Transverse colon (tissue), 4 donors: ENCODE data around the gene ACAP2. TPM values are rescaled to one million over a fixed set of nuclear protein-coding genes. Genes with fewer than 3 reads are reported as not detected.

ENCODE experiments used
- DNase-seq: peaks from one replicate; pipeline ENCODE4 v3.0.0-alpha.2; 2019
- H3K27ac ChIP-seq, 4 donors: fragments of 200-600 bp; sonication (generic); 2 replicates each; pipeline ENCODE4 v1.5.1; 2016 to 2018; ENCODE audit warnings: inconsistent platforms in 4 of 4
- H3K27me3 ChIP-seq: fragments of 200-600 bp; sonication (generic); 2 replicates; pipeline ENCODE4 v1.5.1; 2017; ENCODE audit warnings: inconsistent platforms
- H3K36me3 ChIP-seq, 4 donors: fragments of 200-600 bp; sonication (generic); 2 replicates each; pipeline ENCODE4 v1.5.1; 2017 to 2019; ENCODE audit warnings: inconsistent platforms in 4 of 4
- H3K4me1 ChIP-seq, 4 donors: fragments of 200-600 bp; sonication (generic); 2 replicates each; pipeline ENCODE4 v1.5.1; 2017 to 2020; ENCODE audit warnings: inconsistent platforms in 4 of 4
- H3K4me3 ChIP-seq, 4 donors: fragments of 200-600 bp; sonication (generic); 1 replicate in 1 of 4; 2 replicates in 3 of 4; pipeline versions ENCODE4 v1.5.1 to v1.6.1; 2017 to 2019; ENCODE audit warnings: inconsistent platforms in 4 of 4
- H3K9me3 ChIP-seq, 2 donors: fragments of 200-600 bp; sonication (generic); 2 replicates each; pipeline ENCODE4 v1.5.1; 2017 to 2019; ENCODE audit warnings: inconsistent platforms in 2 of 2
- CTCF ChIP-seq, 5 experiments: fragments of 200-600 bp in 3 of 5; fragments of 450-650 bp in 2 of 5; sonication (generic) in 3 of 5; IDR thresholded peaks; 1 replicate in 2 of 5; 2 replicates in 3 of 5; pipeline ENCODE4 v1.5.1; 2016 to 2017; ENCODE audit warnings: antibody characterized with exemption in 5 of 5, inconsistent platforms in 3 of 5, mild to moderate bottlenecking in 2 of 5, moderate library complexity in 1 of 5
- EP300 ChIP-seq: sonication (generic); formaldehyde crosslinking; IDR thresholded peaks from one replicate; pipeline ENCODE4 v1.6.1; 2017; ENCODE audit warnings: antibody characterized with exemption, low read depth
- POLR2A ChIP-seq: fragments of 450-650 bp; IDR thresholded peaks from one replicate; pipeline ENCODE4 v1.6.1; 2016; ENCODE audit warnings: antibody characterized with exemption, mild to moderate bottlenecking, moderate library complexity
- POLR2AphosphoS5 ChIP-seq, 3 donors: sonication (generic); formaldehyde crosslinking; IDR thresholded peaks; one replicate each; pipeline ENCODE4 v1.6.1; 2016; ENCODE audit warnings: antibody characterized with exemption in 3 of 3
- WGBS, 2 donors: methylation state at CpG; one replicate each; pipeline ENCODE4 v1.1.5; 2018; ENCODE audit warnings: low coverage in 1 of 2; 5-methylcytosine and 5-hydroxymethylcytosine counted together
- in situ Hi-C, 4 donors: fragments of 200-750 bp; cut with MboI; loops; one replicate each; pipeline versions ENCODE4 v1.15.0 to v1.15.1; 2017; ENCODE audit warnings: low sequenced_read_pairs in 3 of 4, low pct_ligation_motif_present in 1 of 4, low pct_unique_long_range_greater_than_20kb in 1 of 4
- intact Hi-C: fragments of 100-400 bp; cut with DNase I; formaldehyde crosslinking; loops from one replicate; pipeline ENCODE4 v1.15.1; 2023; ENCODE audit warnings: low total_unique reads
- total RNA-seq, 4 donors: library from RNA; depleted of rRNA; stranded (reverse); fragments of >200 nt; gene quantifications; one replicate each; pipeline ENCODE4 v1.1.0, GENCODE V29; 2016

ACAP2 gene
- total RNA-seq, 4 donors from 2014 or later = 17.3 to 97.5 (median 64.6) TPM

- H3K27ac ChIP-seq = peak overlapping the region; percentile 65 to 88 (median 75)
- no peak for DNase-seq
- intact Hi-C loops = no loop called here
- H3K9me3 ChIP-seq = no peaks in the 10 kb centered on the region
- WGBS, 2 donors = 79 to 90% methylated on average over 2 to 3 of the region's 3 CpGs
- no peaks in the 10 kb centered on the region for H3K36me3 ChIP-seq
- H3K4me1 ChIP-seq = peaks cover 8 to 18% (median 15%) of the 10 kb centered on the region in 4 donors
- TF ChIP-seq POLR2A (no peak), CTCF (IDR thresholded peaks at IDR 0.05) (no peak), EP300 (no peak), POLR2AphosphoS5 (IDR thresholded peaks at IDR 0.05) (no peak)
- H3K27me3 ChIP-seq = no peaks in the 10 kb centered on the region
- H3K4me3 ChIP-seq = no peak overlapping the region
- in situ Hi-C loops = loop anchor here in 1 of 4 donors (25.0 kb wide), 1 partner anchor 227 kb away; no protein-coding TSS in a partner anchor
Observed at GRCh38 chr3:195239121-195239520, 203.7 kb downstream of the ACAP2 start.

- Histone ChIP-seq H3K36me3 (no peaks in the 10 kb centered on the region), H3K27me3 (no peaks in the 10 kb centered on the region), H3K4me3 (no peak overlapping the region), H3K27ac (peak overlapping the region; percentile 68 to 88 (median 77)), H3K4me1 (peaks cover 8 to 18% (median 15%) of the 10 kb centered on the region in 4 donors), H3K9me3 (no peaks in the 10 kb centered on the region)
- intact Hi-C loops (no loop called here), in situ Hi-C loops (loop anchor here in 1 of 4 donors (25.0 kb wide), 1 partner anchor 226 kb away; no protein-coding TSS in a partner anchor)
- TF ChIP-seq POLR2AphosphoS5 (IDR thresholded peaks at IDR 0.05) (peak; percentile 85 to 96 (median 91)), EP300 (peak; percentile 98), POLR2A (no peak)
- peak; percentile 38 for DNase-seq
- WGBS, 2 donors = 77 to 80% methylated on average over 4 to 10 of the region's 10 CpGs
Observed at GRCh38 chr3:195238586-195239118, 204.2 kb downstream of the ACAP2 start.

GRCh38 chr3:195238081-195238571 is 204.7 kb downstream of the ACAP2 start:
- DNase-seq = no peak
- no peaks in the 10 kb centered on the region for H3K9me3 ChIP-seq
- peaks cover 8 to 18% (median 15%) of the 10 kb centered on the region in 4 donors for H3K4me1 ChIP-seq
- no peak for TF ChIP-seq POLR2AphosphoS5 (IDR thresholded peaks at IDR 0.05)
- TF ChIP-seq EP300 = no peak
- no peak for TF ChIP-seq CTCF (IDR thresholded peaks at IDR 0.05)
- no peak for TF ChIP-seq POLR2A
- peak overlapping the region; percentile 68 to 88 (median 77) for H3K27ac ChIP-seq
- WGBS, 2 donors = 81 to 90% methylated on average over 4 to 12 of the region's 12 CpGs
- no peaks in the 10 kb centered on the region for H3K36me3 ChIP-seq
- in situ Hi-C loops (loop anchor here in 1 of 4 donors (25.0 kb wide), 1 partner anchor 226 kb away; no protein-coding TSS in a partner anchor), intact Hi-C loops (no loop called here)
- no peak overlapping the region for H3K4me3 ChIP-seq
- no peaks in the 10 kb centered on the region for H3K27me3 ChIP-seq

GRCh38 chr3:195236801-195237570 is 205.8 kb downstream of the ACAP2 start:
- intact Hi-C loops = no loop called here
- no peak for DNase-seq
- H3K4me3 ChIP-seq = no peak overlapping the region
- no peaks in the 10 kb centered on the region for H3K9me3 ChIP-seq
- peak overlapping the region in 2 of 4 donors; percentile 82 to 88 for H3K27ac ChIP-seq
- TF ChIP-seq CTCF (IDR thresholded peaks at IDR 0.05) (no peak), EP300 (no peak), POLR2AphosphoS5 (IDR thresholded peaks at IDR 0.05) (no peak), POLR2A (no peak)
- H3K4me1 ChIP-seq = peaks cover 8 to 18% (median 15%) of the 10 kb centered on the region in 4 donors
- WGBS, 2 donors = 96 to 100% methylated on average over 6 to 10 of the region's 10 CpGs
- no peaks in the 10 kb centered on the region for H3K36me3 ChIP-seq
- in situ Hi-C loops = loop anchor here in 1 of 4 donors (25.0 kb wide), 1 partner anchor 225 kb away; no protein-coding TSS in a partner anchor
- H3K27me3 ChIP-seq = no peaks in the 10 kb centered on the region
